Measurements from ENCODE around the gene CD6. TPM values are rescaled to one million over a fixed set of nuclear protein-coding genes. Genes with fewer than 3 reads are reported as not detected.
"Not testable (repeated sequence)": the region's sequence is repeated elsewhere in the genome, so short reads cannot be mapped to it uniquely, and the experiment has no call there.

Gene CD6
- total and polyA plus RNA-seq, 2 experiments from 2014 or later: 0.03 TPM; not detected in 1

GRCh38 chr11:60972182-60973030 lies 926 bp downstream of the CD6 start:
- no peaks in the 10 kb centered on the region for H3K36me3 ChIP-seq (replicated peaks; ENCODE audit: insufficient read depth, low read depth)
- no peaks in the 10 kb centered on the region for H3K4me1 ChIP-seq (ENCODE audit: insufficient read depth)
- H3K9me2 ChIP-seq (replicated peaks; ENCODE audit: insufficient read depth): no peaks in the 10 kb centered on the region
- H4K20me1 ChIP-seq (ENCODE audit: insufficient read depth, poor library complexity, severe bottlenecking): no peaks in the 10 kb centered on the region
- no peak overlapping the region for H3K4me2 ChIP-seq
- no peak overlapping the region for H2AFZ ChIP-seq
- no peaks in the 10 kb centered on the region for H3K79me2 ChIP-seq
- TF ChIP-seq EZH2phosphoT487 (IDR thresholded peaks at IDR 0.05; ENCODE audit: low read depth, severe bottlenecking, unreplicated experiment) (no peak), CTCF (IDR thresholded peaks at IDR 0.05; ENCODE audit: poor library complexity) (no peak), EZH2 (IDR thresholded peaks at IDR 0.05; ENCODE audit: borderline replicate concordance) (no peak)
- H3K4me3 ChIP-seq: no peak overlapping the region
- DNase-seq (ENCODE audit: low spot score): no peak
- no peaks in the 10 kb centered on the region for H3K27me3 ChIP-seq
- no peaks in the 10 kb centered on the region for H3K9me3 ChIP-seq (ENCODE audit: low read depth)
- 95% methylated on average over 15 of the region's 15 CpGs for WGBS (ENCODE audit: low lambda C conversion rate, missing lambda C conversion rate)
- no peak overlapping the region for H3K27ac ChIP-seq

GRCh38 chr11:60973699-60974098 lies 2.2 kb downstream of the CD6 start:
- no peaks in the 10 kb centered on the region for H4K20me1 ChIP-seq (ENCODE audit: insufficient read depth, poor library complexity, severe bottlenecking)
- H3K4me2 ChIP-seq: no peak overlapping the region
- no peaks in the 10 kb centered on the region for H3K4me1 ChIP-seq (ENCODE audit: insufficient read depth)
- no peak overlapping the region for H3K27ac ChIP-seq
- no peaks in the 10 kb centered on the region for H3K9me2 ChIP-seq (replicated peaks; ENCODE audit: insufficient read depth)
- no peaks in the 10 kb centered on the region for H3K9me3 ChIP-seq (ENCODE audit: low read depth)
- 94% methylated on average over 6 of the region's 6 CpGs for WGBS (ENCODE audit: low lambda C conversion rate, missing lambda C conversion rate)
- no peak overlapping the region for H2AFZ ChIP-seq
- no peak for TF ChIP-seq EZH2 (IDR thresholded peaks at IDR 0.05; ENCODE audit: borderline replicate concordance)
- no peak for TF ChIP-seq CTCF (IDR thresholded peaks at IDR 0.05; ENCODE audit: poor library complexity)
- TF ChIP-seq EZH2phosphoT487 (IDR thresholded peaks at IDR 0.05; ENCODE audit: low read depth, severe bottlenecking, unreplicated experiment): no peak
- DNase-seq (ENCODE audit: low spot score): no peak
- H3K4me3 ChIP-seq: no peak overlapping the region
- H3K27me3 ChIP-seq: no peaks in the 10 kb centered on the region
- H3K79me2 ChIP-seq: no peaks in the 10 kb centered on the region
- H3K36me3 ChIP-seq (replicated peaks; ENCODE audit: insufficient read depth, low read depth): no peaks in the 10 kb centered on the region

- not testable (repeated sequence) for H3K9me3 ChIP-seq (ENCODE audit: low read depth); H4K20me1 ChIP-seq (ENCODE audit: insufficient read depth, poor library complexity, severe bottlenecking); H3K27me3 ChIP-seq; H3K4me1 ChIP-seq (ENCODE audit: insufficient read depth); H3K4me3 ChIP-seq; H3K27ac ChIP-seq; H2AFZ ChIP-seq; DNase-seq (ENCODE audit: low spot score); H3K9me2 ChIP-seq (replicated peaks; ENCODE audit: insufficient read depth); H3K79me2 ChIP-seq; H3K4me2 ChIP-seq; H3K36me3 ChIP-seq (replicated peaks; ENCODE audit: insufficient read depth, low read depth)
- WGBS (ENCODE audit: low lambda C conversion rate, missing lambda C conversion rate): 96% methylated on average over 13 of the region's 13 CpGs
Measured at GRCh38 chr11:60974316-60974715, 2.8 kb downstream of the CD6 start.

- no peaks in the 10 kb centered on the region for H3K9me2 ChIP-seq (replicated peaks; ENCODE audit: insufficient read depth)
- H3K4me3 ChIP-seq: no peak overlapping the region
- WGBS (ENCODE audit: low lambda C conversion rate, missing lambda C conversion rate): 84% methylated on average over 6 of the region's 6 CpGs
Measured at GRCh38 chr11:60974726-60975125, 3.2 kb downstream of the CD6 start.

More at GRCh38 chr11:60974726-60975125, 3.2 kb downstream of the CD6 start:
- Histone ChIP-seq H3K36me3 (replicated peaks; ENCODE audit: insufficient read depth, low read depth) (no peaks in the 10 kb centered on the region), H3K9me3 (ENCODE audit: low read depth) (no peaks in the 10 kb centered on the region), H3K27me3 (no peaks in the 10 kb centered on the region), H4K20me1 (ENCODE audit: insufficient read depth, poor library complexity, severe bottlenecking) (no peaks in the 10 kb centered on the region), H3K79me2 (no peaks in the 10 kb centered on the region), H2AFZ (no peak overlapping the region), H3K4me1 (ENCODE audit: insufficient read depth) (no peaks in the 10 kb centered on the region), H3K4me2 (no peak overlapping the region), H3K27ac (no peak overlapping the region)
- no peak for DNase-seq (ENCODE audit: low spot score)
- TF ChIP-seq EZH2 (IDR thresholded peaks at IDR 0.05; ENCODE audit: borderline replicate concordance): no peak
- no peak for TF ChIP-seq CTCF (IDR thresholded peaks at IDR 0.05; ENCODE audit: poor library complexity)
